G401.6 (cell line): ENCODE measurements around the gene CORO7.

Experiments used
- FAIRE-seq: peaks from 2 replicates; lab custom pipeline; 2012; peaks lifted over from hg19 to GRCh38; lab: Jason Lieb, UNC

CORO7 gene

GRCh38 chr16:4383591-4384444 lies 32.6 kb downstream of the CORO7 start:
- no peak for FAIRE-seq

GRCh38 chr16:4382795-4383357 lies 33.5 kb downstream of the CORO7 start:
- no peak for FAIRE-seq

- no peak for FAIRE-seq
Measured at GRCh38 chr16:4381935-4382794, 34.2 kb downstream of the CORO7 start.

GRCh38 chr16:4381072-4381934 lies 35.1 kb downstream of the CORO7 start:
- FAIRE-seq = no peak

GRCh38 chr16:4380119-4381063 lies 36.0 kb downstream of the CORO7 start:
- FAIRE-seq = no peak

GRCh38 chr16:4378999-4379690 lies 37.3 kb downstream of the CORO7 start:
- no peak for FAIRE-seq

GRCh38 chr16:4378161-4378666 lies 38.2 kb downstream of the CORO7 start:
- FAIRE-seq = no peak

GRCh38 chr16:4377573-4378154 lies 38.7 kb downstream of the CORO7 start:
- FAIRE-seq = no peak

- no peak for FAIRE-seq
Measured at GRCh38 chr16:4376893-4377572, 39.4 kb downstream of the CORO7 start.

- no peak for FAIRE-seq
Measured at GRCh38 chr16:4376126-4376892, 40.1 kb downstream of the CORO7 start.

- FAIRE-seq = no peak
Measured at GRCh38 chr16:4375717-4376116, 40.7 kb downstream of the CORO7 start.

GRCh38 chr16:4373909-4374742 lies 42.3 kb downstream of the CORO7 start:
- FAIRE-seq = no peak

GRCh38 chr16:4373356-4373908 lies 43.0 kb downstream of the CORO7 start:
- FAIRE-seq = no peak

GRCh38 chr16:4372578-4373355 lies 43.6 kb downstream of the CORO7 start:
- FAIRE-seq = no peak

- no peak for FAIRE-seq
Measured at GRCh38 chr16:4372001-4372577, 44.3 kb downstream of the CORO7 start.
